Mesendoderm (in vitro differentiated cells): ENCODE data around the gene MAG.
A peak's percentile ranks its signal among the peaks of the same experiment; 100 is the strongest.

Experiments
- DNase-seq: peaks from one replicate; pipeline ENCODE4 v3.0.0; 2013
- H2AK5ac ChIP-seq: 2 replicates; pipeline ENCODE4 v1.6.1; 2013; ENCODE audit warnings: low read length, inconsistent platforms
- H2BK120ac ChIP-seq: 2 replicates; pipeline ENCODE4 v1.6.1; 2013; ENCODE audit warnings: low read depth, mild to moderate bottlenecking, low read length, moderate library complexity, mixed read lengths
- H2BK15ac ChIP-seq: replicated peaks from 2 replicates; pipeline ENCODE4 v1.6.1; 2013; ENCODE audit warnings: low read depth, mild to moderate bottlenecking, moderate library complexity
- H2BK5ac ChIP-seq: 2 replicates; pipeline ENCODE4 v1.6.1; 2013; ENCODE audit warnings: low read length, inconsistent platforms
- H3K18ac ChIP-seq: 2 replicates; pipeline ENCODE4 v1.6.1; 2013; ENCODE audit warnings: mild to moderate bottlenecking, low read length, mixed read lengths
- H3K23ac ChIP-seq: one replicate; pipeline ENCODE4 v1.6.1; 2013; ENCODE audit warnings: low read length
- H3K27ac ChIP-seq: 2 replicates; pipeline ENCODE4 v1.5.1; 2013; ENCODE audit warnings: low read depth, mild to moderate bottlenecking, inconsistent platforms, low read length, moderate library complexity
- H3K27me3 ChIP-seq: 2 replicates; pipeline ENCODE4 v1.6.1; 2013; ENCODE audit warnings: low read length, control low read depth, mild to moderate bottlenecking, inconsistent platforms; ENCODE audit not compliant: insufficient read depth, poor library complexity
- H3K36me3 ChIP-seq: 2 replicates; pipeline ENCODE4 v1.6.1; 2013; ENCODE audit warnings: low read length, inconsistent platforms; ENCODE audit not compliant: control insufficient read depth, insufficient read depth
- H3K4ac ChIP-seq: one replicate; pipeline ENCODE4 v1.6.1; 2013; ENCODE audit warnings: low read depth, mild to moderate bottlenecking, low read length, moderate library complexity
- H3K4me1 ChIP-seq: 2 replicates; pipeline ENCODE4 v1.6.1; 2013; ENCODE audit warnings: low read depth, low read length, inconsistent platforms; ENCODE audit not compliant: control insufficient read depth
- H3K4me2 ChIP-seq: 2 replicates; pipeline ENCODE4 v1.6.1; 2013; ENCODE audit warnings: low read length
- H3K4me3 ChIP-seq: 2 replicates; pipeline ENCODE4 v1.5.1; 2013; ENCODE audit warnings: mild to moderate bottlenecking, low read length
- H3K56ac ChIP-seq: one replicate; pipeline ENCODE4 v1.6.1; 2013; ENCODE audit warnings: low read length
- H3K79me1 ChIP-seq: 2 replicates; pipeline ENCODE4 v1.6.1; 2013; ENCODE audit warnings: low read length, inconsistent platforms
- H3K79me2 ChIP-seq: 2 replicates; pipeline ENCODE4 v1.6.1; 2013; ENCODE audit warnings: mild to moderate bottlenecking, low read length; ENCODE audit not compliant: control insufficient read depth, insufficient read depth
- H3K9ac ChIP-seq: 2 replicates; pipeline ENCODE4 v1.6.1; 2013; ENCODE audit warnings: low read length, inconsistent platforms
- H4K5ac ChIP-seq: one replicate; pipeline ENCODE4 v1.6.1; 2013; ENCODE audit warnings: low read length
- H4K8ac ChIP-seq: one replicate; pipeline ENCODE4 v1.6.1; 2013; ENCODE audit warnings: low read depth, mild to moderate bottlenecking, control low read depth, low read length, moderate library complexity
- WGBS: extraction: QIAGEN DNeasy Blood & Tissue Kit; methylation state at CpG from one replicate; pipeline ENCODE4 v1.1.7; 2013; ENCODE audit warnings: low lambda C conversion rate, missing lambda C conversion rate; ENCODE audit not compliant: insufficient coverage; ENCODE audit errors: extremely low coverage; 5-methylcytosine and 5-hydroxymethylcytosine counted together

MAG gene

DNA sequence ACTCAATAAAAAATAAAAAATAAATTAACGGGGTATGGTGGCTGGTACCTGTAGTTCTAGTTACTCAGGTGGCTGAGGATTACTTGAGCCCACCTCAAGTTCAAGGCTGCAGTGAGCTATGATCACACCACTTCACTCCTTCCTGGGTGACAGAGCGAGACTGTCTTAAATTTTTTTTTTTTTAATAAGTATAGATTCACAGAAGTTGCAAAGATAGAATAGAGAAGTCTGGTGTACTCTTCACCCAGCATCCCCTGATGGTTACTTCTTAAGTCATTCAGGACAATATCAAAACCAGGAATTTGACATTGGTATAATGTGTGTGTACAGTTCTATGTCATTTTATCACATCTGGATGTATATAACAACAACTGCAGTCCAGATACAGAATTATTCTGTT is 29.3 kb downstream of the MAG start:
- H3K23ac ChIP-seq = no peak overlapping the region
- no peaks in the 10 kb centered on the region for H3K4me1 ChIP-seq
- H2BK5ac ChIP-seq = no peak overlapping the region
- no peak overlapping the region for H3K9ac ChIP-seq
- H4K8ac ChIP-seq = no peak overlapping the region
- H3K18ac ChIP-seq = no peak overlapping the region
- H3K79me1 ChIP-seq = no peaks in the 10 kb centered on the region
- WGBS = no CpG with 5 or more reads among the region's 2 CpGs
- no peak overlapping the region for H2BK15ac ChIP-seq
- H3K27ac ChIP-seq = no peak overlapping the region
- no peaks in the 10 kb centered on the region for H3K36me3 ChIP-seq
- no peaks in the 10 kb centered on the region for H3K79me2 ChIP-seq
- no peak overlapping the region for H3K56ac ChIP-seq
- no peak overlapping the region for H2BK120ac ChIP-seq
- no peak overlapping the region for H3K4me2 ChIP-seq
- H3K4ac ChIP-seq = no peak overlapping the region
- no peaks in the 10 kb centered on the region for H3K27me3 ChIP-seq
- no peak for DNase-seq
- no peak overlapping the region for H2AK5ac ChIP-seq
- no peak overlapping the region for H4K5ac ChIP-seq
- no peak overlapping the region for H3K4me3 ChIP-seq

DNA sequence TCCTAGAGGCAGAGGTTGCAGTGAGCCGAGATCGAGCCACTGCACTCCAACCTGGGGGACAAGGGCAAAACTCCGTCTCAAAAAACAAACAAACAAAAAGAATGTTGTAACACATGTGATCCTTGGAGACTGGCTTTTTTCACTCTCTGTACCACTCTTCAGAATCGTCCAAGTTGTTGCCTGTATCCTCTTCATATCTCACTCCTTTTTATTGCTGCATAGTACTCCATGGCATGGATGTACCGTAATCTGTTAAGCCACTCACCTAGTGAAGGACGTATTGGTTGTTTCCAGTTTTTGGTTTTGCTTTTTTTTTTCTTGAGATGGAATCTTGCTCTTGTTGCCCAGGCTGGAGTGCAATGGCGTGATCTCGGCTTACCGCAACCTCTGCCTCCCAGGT is 30.1 kb downstream of the MAG start:
- Histone ChIP-seq H3K27me3 (no peaks in the 10 kb centered on the region), H3K79me2 (no peaks in the 10 kb centered on the region), H3K4me1 (no peaks in the 10 kb centered on the region), H3K23ac (no peak overlapping the region), H3K27ac (no peak overlapping the region), H3K79me1 (no peaks in the 10 kb centered on the region), H3K4me3 (no peak overlapping the region), H3K4me2 (no peak overlapping the region), H3K9ac (no peak overlapping the region), H3K18ac (no peak overlapping the region), H2BK120ac (no peak overlapping the region), H2BK15ac (no peak overlapping the region), H3K4ac (no peak overlapping the region), H4K5ac (no peak overlapping the region), H4K8ac (no peak overlapping the region), H3K36me3 (no peaks in the 10 kb centered on the region), H2BK5ac (no peak overlapping the region), H2AK5ac (no peak overlapping the region), H3K56ac (no peak overlapping the region)
- no peak for DNase-seq
- no CpG with 5 or more reads among the region's 9 CpGs for WGBS

DNA sequence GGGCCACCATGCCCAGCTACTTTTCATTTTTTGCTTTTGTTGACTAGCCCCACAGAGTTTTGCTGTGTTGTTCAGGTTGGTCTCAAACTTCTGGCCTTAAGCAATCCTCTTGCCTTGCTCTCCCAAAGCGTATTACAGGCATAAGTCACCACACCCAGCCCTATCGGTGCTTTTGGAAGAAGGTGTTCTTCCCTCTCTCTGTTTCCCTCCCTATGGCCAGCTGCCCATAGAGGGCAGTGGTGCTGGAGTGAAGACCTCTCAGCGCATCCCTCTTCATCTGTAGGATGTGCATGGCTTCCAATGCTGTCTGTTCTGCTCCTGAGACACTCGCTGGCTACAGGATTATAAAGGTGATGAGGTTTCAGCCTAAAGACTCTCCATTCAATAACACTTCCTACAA is 35.7 kb downstream of the MAG start:
- Histone ChIP-seq H4K5ac (no peak overlapping the region), H2BK5ac (no peak overlapping the region), H3K36me3 (no peaks in the 10 kb centered on the region), H4K8ac (no peak overlapping the region), H3K23ac (no peak overlapping the region), H3K79me1 (no peaks in the 10 kb centered on the region), H3K56ac (no peak overlapping the region), H3K4me2 (no peak overlapping the region), H2BK120ac (no peak overlapping the region), H3K18ac (no peak overlapping the region), H3K9ac (no peak overlapping the region), H3K4me3 (no peak overlapping the region), H3K27ac (no peak overlapping the region), H3K4ac (no peak overlapping the region), H2BK15ac (no peak overlapping the region), H3K4me1 (no peaks in the 10 kb centered on the region), H3K79me2 (no peaks in the 10 kb centered on the region), H2AK5ac (no peak overlapping the region), H3K27me3 (no peaks in the 10 kb centered on the region)
- DNase-seq = peak; percentile 58
- no CpG with 5 or more reads among the region's 4 CpGs for WGBS

DNA sequence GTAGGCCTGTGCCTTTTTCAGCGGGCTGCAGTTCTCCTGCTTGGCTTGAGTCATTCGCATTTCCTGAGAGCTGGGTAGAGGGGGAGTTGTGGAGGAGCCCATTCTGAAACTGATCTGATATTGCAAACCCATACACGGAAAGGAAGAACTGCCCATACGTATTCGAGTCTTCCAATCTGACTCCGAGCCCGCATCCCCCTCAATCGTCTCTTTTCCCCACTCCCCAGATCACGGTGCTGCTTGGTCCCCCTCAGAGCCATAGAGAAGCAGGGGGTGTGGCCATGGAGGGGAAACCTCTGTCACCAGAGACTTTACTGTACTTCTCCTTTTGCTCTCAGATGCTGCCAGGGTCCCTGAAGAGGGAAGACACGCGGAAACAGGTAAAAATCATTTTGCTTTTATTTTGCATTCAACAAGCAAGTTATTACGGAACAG is 36.9 kb downstream of the MAG start, which contains the start of gene CD22:
Gene CD22, plus strand, starts transcription at position 337 of the 435 bp plus-strand sequence. CDS start 2,854 bp downstream, outside the sequence.
- Histone ChIP-seq H3K4me1 (no peaks in the 10 kb centered on the region), H3K56ac (no peak within 1 kb of the TSS), H4K8ac (no peak within 1 kb of the TSS), H2BK5ac (no peak within 1 kb of the TSS), H3K4me3 (no peak within 1 kb of the TSS), H3K18ac (no peak within 1 kb of the TSS), H3K36me3 (no peaks in the 10 kb centered on the region), H3K4me2 (no peak within 1 kb of the TSS), H3K27ac (no peak within 1 kb of the TSS), H2BK15ac (no peak within 1 kb of the TSS), H3K9ac (no peak within 1 kb of the TSS), H3K79me2 (no peaks in the 10 kb centered on the region), H3K79me1 (no peaks in the 10 kb centered on the region), H3K23ac (no peak within 1 kb of the TSS), H4K5ac (no peak within 1 kb of the TSS), H2AK5ac (no peak within 1 kb of the TSS), H2BK120ac (no peak within 1 kb of the TSS), H3K27me3 (no peaks in the 10 kb centered on the region), H3K4ac (no peak within 1 kb of the TSS)
- DNase-seq = no peak
- WGBS = no CpG with 5 or more reads among the region's 12 CpGs

DNA sequence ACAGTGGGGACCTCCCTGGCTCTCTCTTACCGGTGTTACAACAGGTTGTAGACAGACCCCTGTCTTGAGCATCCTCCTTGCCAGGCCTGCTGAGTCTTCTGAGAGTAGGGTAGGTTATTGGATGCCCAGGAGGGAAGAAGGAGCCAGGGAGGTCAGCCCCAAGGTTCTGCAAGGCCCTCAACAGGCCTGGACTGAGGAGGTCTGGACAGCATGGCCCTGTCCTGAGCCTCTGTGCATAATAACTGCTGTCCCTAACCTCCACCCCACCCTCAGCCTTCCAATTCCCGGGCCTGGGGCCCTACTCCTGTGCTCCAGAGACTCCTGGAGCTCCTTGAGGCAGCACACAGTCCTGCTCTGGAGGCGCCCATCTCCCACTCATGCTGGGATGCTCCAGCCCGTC is 37.4 kb downstream of the MAG start:
- Histone ChIP-seq H3K4ac (no peak overlapping the region), H3K9ac (no peak overlapping the region), H3K56ac (no peak overlapping the region), H4K8ac (no peak overlapping the region), H3K36me3 (no peaks in the 10 kb centered on the region), H3K4me2 (no peak overlapping the region), H2BK15ac (no peak overlapping the region), H3K27ac (no peak overlapping the region), H4K5ac (no peak overlapping the region), H2BK120ac (no peak overlapping the region), H3K79me2 (no peaks in the 10 kb centered on the region), H2BK5ac (no peak overlapping the region), H2AK5ac (no peak overlapping the region), H3K18ac (no peak overlapping the region), H3K79me1 (no peaks in the 10 kb centered on the region), H3K27me3 (no peaks in the 10 kb centered on the region), H3K23ac (no peak overlapping the region), H3K4me1 (no peaks in the 10 kb centered on the region), H3K4me3 (no peak overlapping the region)
- no CpG with 5 or more reads among the region's 4 CpGs for WGBS
- no peak for DNase-seq

DNA sequence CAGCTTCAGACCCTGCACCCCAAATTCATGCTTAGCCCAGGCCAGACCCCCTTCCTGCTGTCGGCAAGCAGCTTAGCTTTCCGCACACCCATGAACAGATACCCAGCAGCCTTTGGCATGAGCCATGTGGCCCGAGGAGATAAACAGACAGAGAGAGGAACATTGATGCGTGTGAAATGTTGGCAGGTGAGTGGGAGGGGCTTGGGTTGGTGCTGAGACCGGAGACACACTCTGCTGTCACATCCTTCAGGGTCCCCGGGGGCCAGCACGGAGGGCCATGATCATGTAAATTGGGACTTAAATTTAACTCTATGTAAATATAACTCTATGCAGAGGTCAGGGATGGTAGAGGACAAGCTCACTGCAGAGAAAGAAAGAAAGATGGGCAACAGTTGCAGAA is 38.5 kb downstream of the MAG start:
- Histone ChIP-seq H3K56ac (no peak overlapping the region), H3K9ac (no peak overlapping the region), H3K4me3 (no peak overlapping the region), H3K4me1 (no peaks in the 10 kb centered on the region), H2BK120ac (no peak overlapping the region), H3K4ac (no peak overlapping the region), H2BK15ac (no peak overlapping the region), H3K23ac (no peak overlapping the region), H3K79me1 (no peaks in the 10 kb centered on the region), H3K27ac (no peak overlapping the region), H2AK5ac (no peak overlapping the region), H2BK5ac (no peak overlapping the region), H3K36me3 (no peaks in the 10 kb centered on the region), H3K18ac (no peak overlapping the region), H3K79me2 (no peaks in the 10 kb centered on the region), H4K8ac (no peak overlapping the region), H3K27me3 (no peaks in the 10 kb centered on the region), H4K5ac (no peak overlapping the region), H3K4me2 (no peak overlapping the region)
- DNase-seq = no peak
- WGBS = no CpG with 5 or more reads among the region's 7 CpGs
